DND-41 (cell line): ENCODE measurements around the gene IP6K3.

ENCODE experiments used
- ATAC-seq: fragments of 200-7000 bp; cut with Tn5 transposase; 3 replicates; pipeline ENCODE4 v1.9.1; 2021; ENCODE audit warnings: low read depth; ENCODE audit not compliant: insufficient read depth
- DNase-seq: peaks from one replicate; pipeline ENCODE4 v3.0.0-alpha.2; 2020
- H2AFZ ChIP-seq: 2 replicates; pipeline ENCODE4 v1.6.0; 2012; ENCODE audit warnings: low read depth, low read length
- H3K27ac ChIP-seq: 2 replicates; pipeline ENCODE4 v1.5.1; 2012; ENCODE audit warnings: low read length, inconsistent platforms
- H3K27me3 ChIP-seq: fragments of 200-600 bp; sonication (generic); 2 replicates; pipeline ENCODE4 v1.6.0; 2012; ENCODE audit warnings: low read length, mild to moderate bottlenecking, inconsistent platforms; ENCODE audit not compliant: insufficient read depth, poor library complexity
- H3K36me3 ChIP-seq: 2 replicates; pipeline ENCODE4 v1.5.1; 2012; ENCODE audit warnings: low read length, inconsistent platforms; ENCODE audit not compliant: insufficient read depth
- H3K4me1 ChIP-seq: 2 replicates; pipeline ENCODE4 v1.5.1; 2012; ENCODE audit warnings: mild to moderate bottlenecking, low read length; ENCODE audit not compliant: insufficient read depth
- H3K4me2 ChIP-seq: 2 replicates; pipeline ENCODE4 v1.6.0; 2012; ENCODE audit warnings: mild to moderate bottlenecking, moderate library complexity, low read length, inconsistent platforms; ENCODE audit not compliant: insufficient read depth
- H3K4me3 ChIP-seq, 2 experiments: fragments of 200-600 bp in 1 of 2; shearing (Covaris generic) in 1 of 2; 2 replicates each; pipeline ENCODE4 v1.5.1; 2012 to 2016; ENCODE audit warnings: inconsistent platforms in 2 of 2, low read length in 2 of 2, mild to moderate bottlenecking in 2 of 2, low read depth in 1 of 2, moderate library complexity in 1 of 2
- H3K79me2 ChIP-seq: 2 replicates; pipeline ENCODE4 v1.6.0; 2012; ENCODE audit warnings: low read length, inconsistent platforms; ENCODE audit not compliant: insufficient read depth
- H3K9ac ChIP-seq: 2 replicates; pipeline ENCODE4 v1.6.0; 2012; ENCODE audit warnings: low read depth, mild to moderate bottlenecking, inconsistent platforms, low read length, moderate library complexity
- H3K9me3 ChIP-seq: 2 replicates; pipeline ENCODE4 v1.5.1; 2012; ENCODE audit warnings: low read length, moderate library complexity, mild to moderate bottlenecking, inconsistent platforms; ENCODE audit not compliant: insufficient read depth, severe bottlenecking
- H4K20me1 ChIP-seq: 2 replicates; pipeline ENCODE4 v1.6.0; 2012; ENCODE audit warnings: low read length; ENCODE audit not compliant: insufficient read depth
- CTCF ChIP-seq: IDR thresholded peaks from 2 replicates; pipeline ENCODE4 v1.5.1; 2012; ENCODE audit warnings: borderline replicate concordance, low read length, moderate library complexity, mild to moderate bottlenecking; ENCODE audit not compliant: poor library complexity, severe bottlenecking; ENCODE audit errors: extremely low read depth
- EZH2 ChIP-seq: IDR thresholded peaks from 3 replicates; pipeline ENCODE4 v1.6.1; 2012; ENCODE audit warnings: borderline replicate concordance, low read depth, mild to moderate bottlenecking, moderate library complexity, low read length, inconsistent platforms; ENCODE audit not compliant: severe bottlenecking

The IP6K3 gene

GRCh38 chr6:33677143-33677660 is 69.5 kb downstream of the IP6K3 start:
- Histone ChIP-seq H3K4me3 (no peak overlapping the region), H2AFZ (no peak overlapping the region), H3K27ac (no peak overlapping the region), H3K36me3 (peaks cover 81% of the 10 kb centered on the region), H3K79me2 (no peaks in the 10 kb centered on the region), H4K20me1 (peaks cover 3% of the 10 kb centered on the region; the same call in 1 of the 2 replicates), H3K27me3 (no peaks in the 10 kb centered on the region), H3K4me2 (no peak overlapping the region), H3K9ac (no peak overlapping the region), H3K4me1 (no peaks in the 10 kb centered on the region), H3K9me3 (no peaks in the 10 kb centered on the region)
- DNase-seq = no peak
- TF ChIP-seq EZH2 = no peak
- no peak for TF ChIP-seq CTCF
- no peak for ATAC-seq

GRCh38 chr6:33676416-33677142 is 70.1 kb downstream of the IP6K3 start:
- H3K4me3 ChIP-seq = no peak overlapping the region
- H3K36me3 ChIP-seq = peaks cover 80% of the 10 kb centered on the region
- no peaks in the 10 kb centered on the region for H3K27me3 ChIP-seq
- H3K27ac ChIP-seq = no peak overlapping the region
- TF ChIP-seq EZH2 (no peak), CTCF (no peak)
- no peak overlapping the region for H3K9ac ChIP-seq
- ATAC-seq (no peak), DNase-seq (no peak)
- H2AFZ ChIP-seq = no peak overlapping the region
- peaks cover 3% of the 10 kb centered on the region; the same call in 1 of the 2 replicates for H4K20me1 ChIP-seq
- H3K9me3 ChIP-seq = no peaks in the 10 kb centered on the region
- no peaks in the 10 kb centered on the region for H3K4me1 ChIP-seq
- no peaks in the 10 kb centered on the region for H3K79me2 ChIP-seq
- H3K4me2 ChIP-seq = no peak overlapping the region

- H3K27ac ChIP-seq = no peak overlapping the region
Measured at GRCh38 chr6:33675968-33676367, 70.7 kb downstream of the IP6K3 start.

More at GRCh38 chr6:33675968-33676367, 70.7 kb downstream of the IP6K3 start:
- H3K4me3 ChIP-seq = no peak overlapping the region
- ATAC-seq (no peak), DNase-seq (no peak)
- no peaks in the 10 kb centered on the region for H3K27me3 ChIP-seq
- H3K36me3 ChIP-seq = peaks cover 80% of the 10 kb centered on the region
- H4K20me1 ChIP-seq = peaks cover 3% of the 10 kb centered on the region; the same call in 1 of the 2 replicates
- H3K4me2 ChIP-seq = no peak overlapping the region
- no peak overlapping the region for H3K9ac ChIP-seq
- no peaks in the 10 kb centered on the region for H3K79me2 ChIP-seq
- H2AFZ ChIP-seq = no peak overlapping the region
- no peaks in the 10 kb centered on the region for H3K4me1 ChIP-seq
- TF ChIP-seq EZH2 (no peak), CTCF (no peak)
- no peaks in the 10 kb centered on the region for H3K9me3 ChIP-seq
